HG03469 (cell line): ENCODE data around the gene AQP5.
"Not testable (repeated sequence)": the region's sequence is repeated elsewhere in the genome, so short reads cannot be mapped to it uniquely, and the experiment has no call there.

ENCODE experiments used
- ATAC-seq: cut with Tn5 transposase; IDR thresholded peaks from one replicate; pipeline ENCODE4 v1.9.1; 2021; ENCODE audit warnings: mild to moderate bottlenecking, moderate library complexity, moderate number of reproducible peaks; ENCODE audit not compliant: unreplicated experiment

AQP5 gene

GRCh38 chr12:49979016-49979586 is 17.4 kb downstream of the AQP5 start:
- no peak for ATAC-seq

- ATAC-seq: no peak
Observed at GRCh38 chr12:49979791-49980190, 18.1 kb downstream of the AQP5 start.

GRCh38 chr12:49980501-49981349 is 19.1 kb downstream of the AQP5 start:
- no peak for ATAC-seq

GRCh38 chr12:49982246-49983087 is 20.8 kb downstream of the AQP5 start:
- ATAC-seq: no peak

- no peak for ATAC-seq
Observed at GRCh38 chr12:49983892-49984291, 22.2 kb downstream of the AQP5 start.

- ATAC-seq: no peak
Observed at GRCh38 chr12:49984476-49985359, 23.0 kb downstream of the AQP5 start.

- no peak for ATAC-seq
Observed at GRCh38 chr12:49985981-49986380, 24.3 kb downstream of the AQP5 start.

GRCh38 chr12:49986476-49986875 is 24.8 kb downstream of the AQP5 start:
- ATAC-seq: not testable (repeated sequence)

- ATAC-seq: no peak
Observed at GRCh38 chr12:49987625-49988303, 26.1 kb downstream of the AQP5 start.

- ATAC-seq: not testable (repeated sequence)
Observed at GRCh38 chr12:49989400-49989799, 27.7 kb downstream of the AQP5 start.

GRCh38 chr12:49990273-49990672 is 28.6 kb downstream of the AQP5 start:
- ATAC-seq: no peak

GRCh38 chr12:49998453-49998852 is 36.8 kb downstream of the AQP5 start:
- no peak for ATAC-seq

GRCh38 chr12:50003595-50003994 is 41.9 kb downstream of the AQP5 start:
- no peak for ATAC-seq

GRCh38 chr12:50004696-50005095 is 43.0 kb downstream of the AQP5 start:
- ATAC-seq: no peak

- ATAC-seq: no peak
Observed at GRCh38 chr12:50005175-50005574, 43.5 kb downstream of the AQP5 start.

GRCh38 chr12:50006280-50006679 is 44.6 kb downstream of the AQP5 start:
- no peak for ATAC-seq

- ATAC-seq: no peak
Observed at GRCh38 chr12:50006754-50007442, 45.2 kb downstream of the AQP5 start.

GRCh38 chr12:50013361-50014147 is 51.9 kb downstream of the AQP5 start:
- ATAC-seq: no peak

GRCh38 chr12:50014342-50014741 is 52.7 kb downstream of the AQP5 start:
- no peak for ATAC-seq
